ENCODE measurements around the gene ASTN1. TPM values are rescaled to one million over a fixed set of nuclear protein-coding genes. Genes with fewer than 3 reads are reported as not detected.

ASTN1 gene
- total RNA-seq, 1 experiment from 2014 or later: not detected

DNA sequence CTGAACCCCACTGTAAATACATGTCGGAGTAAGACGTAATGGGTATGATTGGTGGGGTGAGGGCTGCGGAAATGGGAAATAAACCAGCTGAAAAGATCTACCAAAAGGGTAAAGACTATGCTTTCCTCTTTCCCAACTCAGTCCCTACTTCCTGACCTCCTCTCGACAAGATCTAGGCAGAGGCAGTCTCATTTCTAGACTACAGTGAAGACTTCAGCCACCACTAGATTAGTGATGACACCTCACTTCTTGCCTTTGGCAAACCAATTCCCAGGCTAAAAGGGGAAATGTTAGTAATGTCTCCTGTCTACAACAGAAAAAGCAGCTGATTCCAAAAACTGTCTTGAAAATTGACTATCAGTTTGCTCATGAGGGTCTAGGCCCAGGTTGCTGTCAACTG, 219.9 kb downstream of the ASTN1 start:
- Histone ChIP-seq H4K20me1 (ENCODE audit: insufficient read depth) (no peaks in the 10 kb centered on the region), H3K9me2 (ENCODE audit: insufficient read depth) (no peaks in the 10 kb centered on the region), H3K4me3 (no peak overlapping the region), H3K4me1 (replicated peaks; ENCODE audit: insufficient read depth) (no peaks in the 10 kb centered on the region), H2AFZ (no peak overlapping the region), H3K27ac (no peak overlapping the region), H3K79me2 (ENCODE audit: low read depth) (no peaks in the 10 kb centered on the region), H3K9me3 (ENCODE audit: insufficient read depth, low read depth) (no peaks in the 10 kb centered on the region), H3F3A (ENCODE audit: insufficient read depth, low read depth) (no peaks in the 10 kb centered on the region), H3K4me2 (no peak overlapping the region), H3K36me3 (ENCODE audit: low read depth) (no peaks in the 10 kb centered on the region), H3K27me3 (ENCODE audit: insufficient read depth, low read depth) (no peaks in the 10 kb centered on the region)
- TF ChIP-seq EZH2 (IDR thresholded peaks at IDR 0.05; ENCODE audit: low read depth): no peak
- TF ChIP-seq, protein P1, sequence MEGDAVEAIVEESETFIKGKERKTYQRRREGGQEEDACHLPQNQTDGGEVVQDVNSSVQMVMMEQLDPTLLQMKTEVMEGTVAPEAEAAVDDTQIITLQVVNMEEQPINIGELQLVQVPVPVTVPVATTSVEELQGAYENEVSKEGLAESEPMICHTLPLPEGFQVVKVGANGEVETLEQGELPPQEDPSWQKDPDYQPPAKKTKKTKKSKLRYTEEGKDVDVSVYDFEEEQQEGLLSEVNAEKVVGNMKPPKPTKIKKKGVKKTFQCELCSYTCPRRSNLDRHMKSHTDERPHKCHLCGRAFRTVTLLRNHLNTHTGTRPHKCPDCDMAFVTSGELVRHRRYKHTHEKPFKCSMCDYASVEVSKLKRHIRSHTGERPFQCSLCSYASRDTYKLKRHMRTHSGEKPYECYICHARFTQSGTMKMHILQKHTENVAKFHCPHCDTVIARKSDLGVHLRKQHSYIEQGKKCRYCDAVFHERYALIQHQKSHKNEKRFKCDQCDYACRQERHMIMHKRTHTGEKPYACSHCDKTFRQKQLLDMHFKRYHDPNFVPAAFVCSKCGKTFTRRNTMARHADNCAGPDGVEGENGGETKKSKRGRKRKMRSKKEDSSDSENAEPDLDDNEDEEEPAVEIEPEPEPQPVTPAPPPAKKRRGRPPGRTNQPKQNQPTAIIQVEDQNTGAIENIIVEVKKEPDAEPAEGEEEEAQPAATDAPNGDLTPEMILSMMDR (conservative IDR thresholded peaks at IDR 0.05): no peak
- BruUV-seq (replicated peaks): no TSS peak
- DNase-seq: no peak
- intact Hi-C loops (cut with micrococcal nuclease; ENCODE audit: unreplicated experiment): no loop called here
- ChIA-PET POLR2A (ENCODE audit: unreplicated experiment) (no interaction called here), CTCF (interaction anchor here (0.6 kb wide), 1 partner anchor 65 kb away, joined by 3 read pairs; no protein-coding TSS in a partner anchor)

DNA sequence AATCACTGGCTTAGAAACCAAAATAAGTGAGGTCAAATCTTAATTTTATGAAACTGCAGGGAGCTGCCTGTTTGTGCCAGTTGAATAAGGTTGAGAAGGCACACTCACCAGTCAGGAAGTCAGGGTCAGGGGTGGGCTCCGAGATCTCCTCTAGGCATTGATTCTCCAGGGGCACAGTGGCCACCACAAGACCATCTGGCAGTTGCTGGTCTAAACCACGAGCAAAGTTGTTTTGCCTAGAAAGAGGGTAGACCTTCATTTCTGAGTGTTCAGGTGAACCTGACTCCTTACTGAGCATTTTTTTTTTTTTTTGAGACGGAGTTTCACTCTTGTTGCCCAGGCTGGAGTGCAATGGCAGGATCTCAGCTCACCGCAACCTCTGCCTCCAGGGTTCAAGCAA, 220.7 kb downstream of the ASTN1 start:
- Histone ChIP-seq H3K79me2 (ENCODE audit: low read depth) (no peaks in the 10 kb centered on the region), H2AFZ (no peak overlapping the region), H4K20me1 (ENCODE audit: insufficient read depth) (no peaks in the 10 kb centered on the region), H3K9me3 (ENCODE audit: insufficient read depth, low read depth) (no peaks in the 10 kb centered on the region), H3K9me2 (ENCODE audit: insufficient read depth) (no peaks in the 10 kb centered on the region), H3K36me3 (ENCODE audit: low read depth) (no peaks in the 10 kb centered on the region), H3K27ac (no peak overlapping the region), H3K4me3 (no peak overlapping the region), H3K4me1 (replicated peaks; ENCODE audit: insufficient read depth) (no peaks in the 10 kb centered on the region), H3K27me3 (ENCODE audit: insufficient read depth, low read depth) (no peaks in the 10 kb centered on the region), H3K4me2 (no peak overlapping the region), H3F3A (ENCODE audit: insufficient read depth, low read depth) (no peaks in the 10 kb centered on the region)
- no peak for TF ChIP-seq EZH2 (IDR thresholded peaks at IDR 0.05; ENCODE audit: low read depth)
- TF ChIP-seq, protein P1 (conservative IDR thresholded peaks at IDR 0.05): no peak
- ChIA-PET CTCF (interaction anchor here (0.6 to 0.7 kb wide), 2 partner anchors 31 to 64 kb away, joined by 3 read pairs; no protein-coding TSS in a partner anchor), POLR2A (ENCODE audit: unreplicated experiment) (no interaction called here)
- BruUV-seq (replicated peaks): no TSS peak
- intact Hi-C loops (cut with micrococcal nuclease; ENCODE audit: unreplicated experiment): no loop called here
- DNase-seq: no peak

DNA sequence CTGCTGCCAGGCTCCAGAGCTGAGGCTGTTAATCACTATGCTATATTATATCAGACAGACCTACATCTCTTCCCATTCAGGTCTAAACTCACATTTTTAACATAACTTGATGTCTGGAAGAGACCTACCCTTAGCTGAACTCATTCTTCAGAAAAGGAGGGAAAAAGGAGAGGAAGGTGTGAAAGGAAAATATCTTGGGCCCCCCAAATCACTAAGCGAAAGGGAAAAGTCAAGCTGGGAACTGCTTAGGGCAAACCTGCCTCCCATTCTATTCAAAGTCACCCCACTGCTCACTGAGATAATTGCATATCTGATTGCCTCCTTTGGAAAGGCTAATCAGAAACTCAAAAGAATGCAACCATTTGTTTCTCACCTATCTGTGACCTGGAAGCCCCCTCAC, 222.2 kb downstream of the ASTN1 start:
- Histone ChIP-seq H3K4me1 (replicated peaks; ENCODE audit: insufficient read depth) (no peaks in the 10 kb centered on the region), H3K4me3 (no peak overlapping the region), H3K79me2 (ENCODE audit: low read depth) (no peaks in the 10 kb centered on the region), H3F3A (ENCODE audit: insufficient read depth, low read depth) (no peaks in the 10 kb centered on the region), H4K20me1 (ENCODE audit: insufficient read depth) (no peaks in the 10 kb centered on the region), H3K9me2 (ENCODE audit: insufficient read depth) (no peaks in the 10 kb centered on the region), H3K36me3 (ENCODE audit: low read depth) (no peaks in the 10 kb centered on the region), H2AFZ (no peak overlapping the region), H3K4me2 (no peak overlapping the region), H3K9me3 (ENCODE audit: insufficient read depth, low read depth) (no peaks in the 10 kb centered on the region), H3K27ac (no peak overlapping the region), H3K27me3 (ENCODE audit: insufficient read depth, low read depth) (no peaks in the 10 kb centered on the region)
- BruUV-seq (replicated peaks): no TSS peak
- no peak for DNase-seq
- ChIA-PET CTCF (no interaction called here), POLR2A (ENCODE audit: unreplicated experiment) (no interaction called here)
- intact Hi-C loops (cut with micrococcal nuclease; ENCODE audit: unreplicated experiment): no loop called here
- TF ChIP-seq EZH2 (IDR thresholded peaks at IDR 0.05; ENCODE audit: low read depth): no peak
- TF ChIP-seq, protein P1 (conservative IDR thresholded peaks at IDR 0.05): no peak
